IMR-90 (cell line): ENCODE results near the gene MAP3K3. TPM values are rescaled to one million over a fixed set of nuclear protein-coding genes. Genes with fewer than 3 reads are reported as not detected.

Experiments
- ATAC-seq: fragments of 200-7000 bp; cut with Tn5 transposase; 2 replicates; pipeline ENCODE4 v1.9.1; 2020; ENCODE audit warnings: low read depth, mild to moderate bottlenecking, moderate library complexity
- BruUV-seq: library from RNA; stranded (reverse); fragments of 400-500 nt; replicated peaks from 2 replicates; lab custom pipeline; 2021; lab: Mats Ljungman, UMichigan
- CTCF ChIA-PET: fragments of 300-600 bp; formaldehyde crosslinking; extraction: SDS; loops from one replicate; lab custom pipeline; 2021; ENCODE audit warnings: antibody characterized with exemption; lab: Yijun Ruan, JAX
- POLR2A ChIA-PET: fragments of 300-600 bp; sonication (Branson Sonifier 250); formaldehyde crosslinking; loops from one replicate; lab custom pipeline; 2022; ENCODE audit warnings: antibody characterized with exemption; ENCODE audit not compliant: unreplicated experiment; lab: Charles Lee
- DNase-seq: peaks from one replicate; pipeline ENCODE4 v3.0.0; 2013
- H2AFZ ChIP-seq: replicated peaks from 2 replicates; pipeline ENCODE3; 2013; ENCODE audit warnings: low read length, mild to moderate bottlenecking; ENCODE audit not compliant: poor library complexity
- H2AK5ac ChIP-seq: 2 replicates; pipeline ENCODE4 v1.6.1; 2013; ENCODE audit warnings: low read depth, low read length, inconsistent platforms
- H2AK9ac ChIP-seq: replicated peaks from 2 replicates; pipeline ENCODE3; 2013; ENCODE audit warnings: mild to moderate bottlenecking, low read depth, low read length, moderate library complexity; ENCODE audit not compliant: poor library complexity
- H2BK120ac ChIP-seq: 2 replicates; pipeline ENCODE4 v1.6.1; 2013; ENCODE audit warnings: low read depth, low read length, inconsistent platforms
- H2BK15ac ChIP-seq: 3 replicates; pipeline ENCODE4 v1.6.1; 2013; ENCODE audit warnings: low read depth, low read length, inconsistent platforms
- H2BK20ac ChIP-seq: 2 replicates; pipeline ENCODE4 v1.6.1; 2013; ENCODE audit warnings: low read depth, mild to moderate bottlenecking, inconsistent platforms, low read length, moderate library complexity
- H2BK5ac ChIP-seq: 2 replicates; pipeline ENCODE4 v1.6.1; 2013; ENCODE audit warnings: mild to moderate bottlenecking, low read depth, low read length, inconsistent platforms; ENCODE audit not compliant: poor library complexity, severe bottlenecking
- H3K14ac ChIP-seq: replicated peaks from 2 replicates; pipeline ENCODE4 v1.6.1; 2013; ENCODE audit warnings: low read depth, low read length, inconsistent platforms
- H3K18ac ChIP-seq: 2 replicates; pipeline ENCODE4 v1.6.1; 2013; ENCODE audit warnings: low read depth, low read length, control low read depth
- H3K23ac ChIP-seq: 2 replicates; pipeline ENCODE4 v1.6.1; 2013; ENCODE audit warnings: low read depth, low read length, inconsistent platforms
- H3K27ac ChIP-seq: 2 replicates; pipeline ENCODE4 v1.5.1; 2013; ENCODE audit warnings: mild to moderate bottlenecking, control low read depth, low read length; ENCODE audit not compliant: insufficient read depth
- H3K27me3 ChIP-seq: 2 replicates; pipeline ENCODE4 v1.6.1; 2013; ENCODE audit warnings: low read length; ENCODE audit not compliant: control insufficient read depth, insufficient read depth
- H3K36me3 ChIP-seq: 2 replicates; pipeline ENCODE4 v1.6.1; 2013; ENCODE audit warnings: low read length, mixed read lengths; ENCODE audit not compliant: control insufficient read depth, insufficient read depth
- H3K4ac ChIP-seq: 2 replicates; pipeline ENCODE4 v1.6.1; 2013; ENCODE audit warnings: low read depth, low read length, inconsistent platforms
- H3K4me1 ChIP-seq: 2 replicates; pipeline ENCODE4 v1.6.1; 2013; ENCODE audit warnings: low read length, mixed read lengths; ENCODE audit not compliant: control insufficient read depth, insufficient read depth
- H3K4me2 ChIP-seq: 2 replicates; pipeline ENCODE4 v1.6.1; 2013; ENCODE audit warnings: low read depth, mild to moderate bottlenecking, control low read depth, low read length, moderate library complexity
- H3K4me3 ChIP-seq: 2 replicates; pipeline ENCODE4 v1.5.1; 2013; ENCODE audit warnings: low read depth, mild to moderate bottlenecking, control low read depth, low read length, moderate library complexity; ENCODE audit not compliant: insufficient read depth
- H3K56ac ChIP-seq: 2 replicates; pipeline ENCODE4 v1.6.1; 2013; ENCODE audit warnings: low read length, inconsistent platforms; ENCODE audit not compliant: insufficient read depth; ENCODE audit errors: extremely low read depth
- H3K79me1 ChIP-seq, 2 experiments: 2 replicates each; pipeline ENCODE4 v1.6.1; 2013; ENCODE audit warnings: low read length in 2 of 2, inconsistent platforms in 1 of 2, low read depth in 1 of 2
- H3K9ac ChIP-seq: 2 replicates; pipeline ENCODE4 v1.6.1; 2013; ENCODE audit warnings: low read depth, low read length, control low read depth
- H3K9me1 ChIP-seq: 2 replicates; pipeline ENCODE4 v1.6.1; 2013; ENCODE audit warnings: low read length, inconsistent platforms; ENCODE audit not compliant: insufficient read depth
- H3K9me3 ChIP-seq: 2 replicates; pipeline ENCODE4 v1.6.1; 2013; ENCODE audit warnings: low read length; ENCODE audit not compliant: control insufficient read depth, insufficient read depth
- H4K20me1 ChIP-seq: 2 replicates; pipeline ENCODE4 v1.6.1; 2013; ENCODE audit warnings: low read length, inconsistent platforms; ENCODE audit not compliant: insufficient read depth
- H4K5ac ChIP-seq: 2 replicates; pipeline ENCODE4 v1.6.1; 2013; ENCODE audit warnings: mild to moderate bottlenecking, low read depth, low read length, control low read depth
- H4K8ac ChIP-seq, 2 experiments: 2 replicates each; pipeline ENCODE4 v1.6.1; 2013; ENCODE audit warnings: low read depth in 2 of 2, low read length in 2 of 2, control low read depth in 1 of 2, inconsistent platforms in 1 of 2
- H4K91ac ChIP-seq: 2 replicates; pipeline ENCODE4 v1.6.1; 2013; ENCODE audit warnings: low read depth, low read length, inconsistent platforms; ENCODE audit not compliant: insufficient read depth
- BHLHE40 ChIP-seq: fragments of 150-350 bp; IDR thresholded peaks from 2 replicates; pipeline ENCODE4 v1.6.1; 2016; ENCODE audit warnings: mild to moderate bottlenecking, low read depth, low read length
- CEBPB ChIP-seq: IDR thresholded peaks from 2 replicates; pipeline ENCODE4 v1.6.1; 2012; ENCODE audit warnings: low read depth, low read length, improper control_type of control experiment
- CHD1 ChIP-seq: IDR thresholded peaks from 2 replicates; pipeline ENCODE4 v1.6.1; 2012; ENCODE audit warnings: low read depth, low read length, improper control_type of control experiment
- FOS ChIP-seq: fragments of 150-350 bp; IDR thresholded peaks from 2 replicates; pipeline ENCODE4 v1.6.1; 2016; ENCODE audit warnings: low read depth, low read length
- MAFK ChIP-seq: IDR thresholded peaks from 2 replicates; pipeline ENCODE4 v1.6.1; 2012; ENCODE audit warnings: low read depth, low read length, improper control_type of control experiment
- MAZ ChIP-seq: IDR thresholded peaks from 2 replicates; pipeline ENCODE4 v1.6.1; 2012; ENCODE audit warnings: low read depth, mild to moderate bottlenecking, low read length, improper control_type of control experiment, moderate library complexity, borderline replicate concordance
- MXI1 ChIP-seq: IDR thresholded peaks from 2 replicates; pipeline ENCODE4 v1.6.1; 2012; ENCODE audit warnings: low read depth, mild to moderate bottlenecking, low read length, moderate library complexity, borderline replicate concordance
- NFE2L2 ChIP-seq: fragments of 150-350 bp; IDR thresholded peaks from 2 replicates; pipeline ENCODE4 v1.6.1; 2016; ENCODE audit warnings: low read depth, mild to moderate bottlenecking, low read length
- POLR2A ChIP-seq: IDR thresholded peaks from 2 replicates; pipeline ENCODE4 v1.6.1; 2012; ENCODE audit warnings: mild to moderate bottlenecking, low read depth, low read length
- RAD21 ChIP-seq: IDR thresholded peaks from 2 replicates; pipeline ENCODE4 v1.6.1; 2012; ENCODE audit warnings: low read length, improper control_type of control experiment
- RCOR1 ChIP-seq: IDR thresholded peaks from 2 replicates; pipeline ENCODE4 v1.6.1; 2012; ENCODE audit warnings: mild to moderate bottlenecking, low read length, improper control_type of control experiment; ENCODE audit not compliant: insufficient replicate concordance
- RFX5 ChIP-seq: IDR thresholded peaks from 2 replicates; pipeline ENCODE4 v1.8.0; 2012; ENCODE audit warnings: low read depth, mild to moderate bottlenecking, low read length, moderate library complexity
- SMC3 ChIP-seq: fragments of 150-350 bp; IDR thresholded peaks from 2 replicates; pipeline ENCODE4 v1.6.1; 2016; ENCODE audit warnings: low read depth, mild to moderate bottlenecking, antibody characterized with exemption, low read length, moderate library complexity
- WGBS, 2 experiments: methylation state at CpG; one replicate each; pipeline versions ENCODE4 v1.1.5 to v1.1.7; 2013; ENCODE audit warnings: missing lambda C conversion rate in 2 of 2; ENCODE audit not compliant: insufficient read length in 1 of 2; ENCODE audit errors: extremely low coverage in 2 of 2; 5-methylcytosine and 5-hydroxymethylcytosine counted together
- dilution Hi-C: fragments of 300-500 bp; cut with HindIII; formaldehyde crosslinking; loops from one replicate; pipeline ENCODE4 v1.14.3; 2018; ENCODE audit warnings: low sequenced_read_pairs; ENCODE audit not compliant: unreplicated experiment
- in situ Hi-C: fragments of 300-500 bp; cut with MboI; formaldehyde crosslinking; loops from 3 replicates; pipeline ENCODE4 v1.14.3; 2019; ENCODE audit warnings: low sequenced_read_pairs, inconsistent platforms, mixed read lengths
- intact Hi-C: fragments of 100-400 bp; cut with micrococcal nuclease; formaldehyde crosslinking; loops from 2 replicates; pipeline ENCODE4 v1.10.0; 2022
- polyA plus RNA-seq, 3 experiments: library from polyadenylated mRNA; depleted of rRNA; stranded (reverse); fragments of >200 nt; gene quantifications; 2 replicates each; pipeline ENCODE4 v1.2.3, GENCODE V29; 2012; ENCODE audit warnings: low replicate concordance in 1 of 3
- total RNA-seq: library from RNA; depleted of rRNA; stranded (reverse); fragments of >200 nt; gene quantifications from 2 replicates; pipeline ENCODE4 v1.2.3, GENCODE V29; 2012
- TF ChIP-seq, protein P1 (sequence below): fragments of 150-350 bp; IDR thresholded peaks from 2 replicates; pipeline ENCODE4 v1.6.1; 2017; ENCODE audit warnings: mild to moderate bottlenecking, antibody characterized with exemption, low read length, low read depth
- TF ChIP-seq, protein P2 (sequence below): fragments of 150-350 bp; IDR thresholded peaks from 2 replicates; pipeline ENCODE4 v1.6.1; 2016; ENCODE audit warnings: low read depth, mild to moderate bottlenecking, low read length, moderate library complexity, borderline replicate concordance
- TF ChIP-seq, protein P3 (sequence below): conservative IDR thresholded peaks from 2 replicates; pipeline ENCODE4 v1.5.1; 2012; ENCODE audit warnings: mild to moderate bottlenecking, low read depth, low read length, improper control_type of control experiment

Gene MAP3K3
- total and polyA plus RNA-seq, 2 of the 4 experiments (the other 2 are of a cell fraction), result 19.1 to 25.6 TPM

DNA sequence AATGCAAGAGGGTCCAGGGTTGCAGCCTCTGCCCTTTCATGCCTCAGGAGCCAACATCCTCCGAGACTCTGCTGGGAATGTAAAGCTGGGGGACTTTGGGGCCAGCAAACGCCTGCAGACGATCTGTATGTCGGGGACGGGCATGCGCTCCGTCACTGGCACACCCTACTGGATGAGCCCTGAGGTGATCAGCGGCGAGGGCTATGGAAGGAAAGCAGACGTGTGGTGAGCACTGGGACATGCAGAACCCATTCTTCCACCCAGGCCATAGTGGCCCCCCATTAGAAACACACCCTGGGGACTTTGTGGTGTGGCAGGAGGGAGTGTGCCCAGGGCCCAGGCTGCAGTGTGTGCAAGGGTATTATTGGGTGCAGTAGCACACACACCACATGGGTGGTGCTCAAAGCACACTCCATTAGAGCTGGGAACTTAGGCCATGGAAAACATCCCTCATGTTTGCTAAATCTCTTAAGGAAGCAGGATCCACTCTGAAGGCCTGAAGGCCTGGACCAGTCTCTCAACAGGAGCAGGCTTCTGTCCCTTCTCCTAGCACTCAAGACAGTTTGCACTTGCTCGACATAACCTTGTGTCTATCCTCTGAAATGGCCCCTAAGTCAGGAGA is 70.1 kb downstream of the MAP3K3 start:
- in situ Hi-C loops, result no loop called here
- ChIA-PET CTCF (no interaction called here), POLR2A (no interaction called here)
- H2BK120ac ChIP-seq, result no peak overlapping the region
- H4K91ac ChIP-seq, result no peak overlapping the region
- BruUV-seq, result no TSS peak
- H3K9me3 ChIP-seq, result no peaks in the 10 kb centered on the region
- no peak overlapping the region for H2BK20ac ChIP-seq
- no peaks in the 10 kb centered on the region for H3K27me3 ChIP-seq
- no peak overlapping the region for H3K18ac ChIP-seq
- no peak overlapping the region for H4K5ac ChIP-seq
- H3K9ac ChIP-seq, result no peak overlapping the region
- H3K4ac ChIP-seq, result no peak overlapping the region
- intact Hi-C loops, result no loop called here
- H3K9me1 ChIP-seq, result peaks cover 6% of the 10 kb centered on the region; the same call in 1 of the 2 replicates
- no peaks in the 10 kb centered on the region for H3K4me1 ChIP-seq
- H3K4me2 ChIP-seq, result no peak overlapping the region
- H2AFZ ChIP-seq, result no peak overlapping the region
- H2AK5ac ChIP-seq, result no peak overlapping the region
- TF ChIP-seq CEBPB (no peak), MAZ (no peak), RFX5 (no peak), RAD21 (no peak), RCOR1 (no peak), SMC3 (no peak), MAFK (no peak), MXI1 (no peak), NFE2L2 (no peak), BHLHE40 (no peak), FOS (no peak), CHD1 (no peak), POLR2A (no peak)
- TF ChIP-seq, protein P1, sequence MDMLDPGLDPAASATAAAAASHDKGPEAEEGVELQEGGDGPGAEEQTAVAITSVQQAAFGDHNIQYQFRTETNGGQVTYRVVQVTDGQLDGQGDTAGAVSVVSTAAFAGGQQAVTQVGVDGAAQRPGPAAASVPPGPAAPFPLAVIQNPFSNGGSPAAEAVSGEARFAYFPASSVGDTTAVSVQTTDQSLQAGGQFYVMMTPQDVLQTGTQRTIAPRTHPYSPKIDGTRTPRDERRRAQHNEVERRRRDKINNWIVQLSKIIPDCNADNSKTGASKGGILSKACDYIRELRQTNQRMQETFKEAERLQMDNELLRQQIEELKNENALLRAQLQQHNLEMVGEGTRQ, result no peak
- TF ChIP-seq, protein P2, sequence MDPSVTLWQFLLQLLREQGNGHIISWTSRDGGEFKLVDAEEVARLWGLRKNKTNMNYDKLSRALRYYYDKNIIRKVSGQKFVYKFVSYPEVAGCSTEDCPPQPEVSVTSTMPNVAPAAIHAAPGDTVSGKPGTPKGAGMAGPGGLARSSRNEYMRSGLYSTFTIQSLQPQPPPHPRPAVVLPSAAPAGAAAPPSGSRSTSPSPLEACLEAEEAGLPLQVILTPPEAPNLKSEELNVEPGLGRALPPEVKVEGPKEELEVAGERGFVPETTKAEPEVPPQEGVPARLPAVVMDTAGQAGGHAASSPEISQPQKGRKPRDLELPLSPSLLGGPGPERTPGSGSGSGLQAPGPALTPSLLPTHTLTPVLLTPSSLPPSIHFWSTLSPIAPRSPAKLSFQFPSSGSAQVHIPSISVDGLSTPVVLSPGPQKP, result no peak
- TF ChIP-seq, protein P3, sequence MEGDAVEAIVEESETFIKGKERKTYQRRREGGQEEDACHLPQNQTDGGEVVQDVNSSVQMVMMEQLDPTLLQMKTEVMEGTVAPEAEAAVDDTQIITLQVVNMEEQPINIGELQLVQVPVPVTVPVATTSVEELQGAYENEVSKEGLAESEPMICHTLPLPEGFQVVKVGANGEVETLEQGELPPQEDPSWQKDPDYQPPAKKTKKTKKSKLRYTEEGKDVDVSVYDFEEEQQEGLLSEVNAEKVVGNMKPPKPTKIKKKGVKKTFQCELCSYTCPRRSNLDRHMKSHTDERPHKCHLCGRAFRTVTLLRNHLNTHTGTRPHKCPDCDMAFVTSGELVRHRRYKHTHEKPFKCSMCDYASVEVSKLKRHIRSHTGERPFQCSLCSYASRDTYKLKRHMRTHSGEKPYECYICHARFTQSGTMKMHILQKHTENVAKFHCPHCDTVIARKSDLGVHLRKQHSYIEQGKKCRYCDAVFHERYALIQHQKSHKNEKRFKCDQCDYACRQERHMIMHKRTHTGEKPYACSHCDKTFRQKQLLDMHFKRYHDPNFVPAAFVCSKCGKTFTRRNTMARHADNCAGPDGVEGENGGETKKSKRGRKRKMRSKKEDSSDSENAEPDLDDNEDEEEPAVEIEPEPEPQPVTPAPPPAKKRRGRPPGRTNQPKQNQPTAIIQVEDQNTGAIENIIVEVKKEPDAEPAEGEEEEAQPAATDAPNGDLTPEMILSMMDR, result no peak
- ATAC-seq (no peak), DNase-seq (no peak)
- no peak overlapping the region for H3K27ac ChIP-seq
- H3K23ac ChIP-seq, result no peak overlapping the region
- no peak overlapping the region for H2BK15ac ChIP-seq
- H3K56ac ChIP-seq, result no peak overlapping the region
- peaks cover 0 to 2% of the 10 kb centered on the region in 2 experiments; a peak in 1 of 4 replicates for H3K79me1 ChIP-seq
- H3K14ac ChIP-seq, result no peak overlapping the region
- WGBS, 2 experiments, result 98% methylated on average over 9 of the region's 11 CpGs; no CpG with 5 or more reads in 1 of the 2 experiments
- H4K8ac ChIP-seq, result no peak overlapping the region
- H4K20me1 ChIP-seq, result peaks cover 5% of the 10 kb centered on the region
- H3K36me3 ChIP-seq, result peaks cover 53% of the 10 kb centered on the region
- no peak overlapping the region for H2BK5ac ChIP-seq
- dilution Hi-C loops, result no loop called here
- no peak overlapping the region for H2AK9ac ChIP-seq
- no peak overlapping the region for H3K4me3 ChIP-seq
